HepG2 (cell line): ENCODE results near the gene MYCBP2. TPM values are rescaled to one million over a fixed set of nuclear protein-coding genes. Genes with fewer than 3 reads are reported as not detected.

Experiments used
- ATF4 ChIP-seq, 2 experiments: fragments of 450-650 bp in 1 of 2; sonication (generic) in 1 of 2; formaldehyde crosslinking; IDR thresholded peaks; 2 replicates each; pipeline versions ENCODE4 v1.5.0 to v1.8.0; 2020 to 2022; ENCODE audit warnings: mild to moderate bottlenecking in 1 of 2, missing genetic modification reagents in 1 of 2
- BRD4 ChIP-seq: sonication (generic); formaldehyde crosslinking; IDR thresholded peaks from 2 replicates; pipeline ENCODE4 v1.4.0; 2020; ENCODE audit warnings: missing genetic modification reagents
- CEBPG ChIP-seq: IDR thresholded peaks from 2 replicates; pipeline ENCODE4 v1.6.1; 2016
- GLMP ChIP-seq: sonication (generic); formaldehyde crosslinking; IDR thresholded peaks from 2 replicates; pipeline ENCODE4 v1.9.0; 2021; ENCODE audit warnings: missing genetic modification reagents, mild to moderate bottlenecking, borderline replicate concordance
- HMGXB3 ChIP-seq: sonication (generic); formaldehyde crosslinking; IDR thresholded peaks from 2 replicates; pipeline ENCODE4 v1.4.0; 2020; ENCODE audit warnings: missing genetic modification reagents, borderline replicate concordance
- PBX2 ChIP-seq: IDR thresholded peaks from 2 replicates; pipeline ENCODE4 v1.6.1; 2016; ENCODE audit warnings: control low read depth
- PLRG1 ChIP-seq: fragments of 450-650 bp; conservative IDR thresholded peaks from 2 replicates; pipeline ENCODE4 v1.6.1; 2016
- ZBTB26 ChIP-seq: IDR thresholded peaks from 2 replicates; pipeline ENCODE4 v1.6.1; 2016; ENCODE audit warnings: missing compliant biosample characterization, missing genetic modification reagents, borderline replicate concordance
- ZBTB8A ChIP-seq: sonication (generic); formaldehyde crosslinking; IDR thresholded peaks from 2 replicates; pipeline ENCODE4 v1.4.0; 2020; ENCODE audit warnings: mild to moderate bottlenecking, low read depth, missing genetic modification reagents, borderline replicate concordance
- ZFY ChIP-seq: sonication (generic); formaldehyde crosslinking; IDR thresholded peaks from 2 replicates; pipeline ENCODE4 v1.4.0; 2020; ENCODE audit warnings: missing genetic modification reagents
- ZNF260 ChIP-seq: sonication (generic); formaldehyde crosslinking; IDR thresholded peaks from 2 replicates; pipeline ENCODE4 v1.4.0; 2020; ENCODE audit warnings: missing genetic modification reagents, low read depth, mild to moderate bottlenecking, borderline replicate concordance
- ZNF512B ChIP-seq: sonication (generic); formaldehyde crosslinking; IDR thresholded peaks from 2 replicates; pipeline ENCODE4 v1.5.1; 2020; ENCODE audit warnings: missing genetic modification reagents, mild to moderate bottlenecking, borderline replicate concordance
- ZNF879 ChIP-seq: sonication (generic); formaldehyde crosslinking; IDR thresholded peaks from 2 replicates; pipeline ENCODE4 v1.8.1; 2023; ENCODE audit warnings: missing genetic modification reagents
- polyA plus RNA-seq, 8 experiments: library from polyadenylated mRNA; depleted of rRNA in 3 of 8; stranded (reverse) in 7 of 8; unstranded in 1 of 8; fragments of >200 nt; fragmentation: Illumina TruSeq in 4 of 8; extraction: Trizol in 4 of 8; gene quantifications; 2 replicates each; pipeline versions ENCODE4 v1.2.1 to v1.2.3, GENCODE V29; 2011 to 2016; ENCODE audit warnings: low read depth in 4 of 8, missing spikeins in 1 of 8, mixed read lengths in 1 of 8; ENCODE audit not compliant: insufficient read depth in 1 of 8
- total RNA-seq, 5 experiments: library from RNA; depleted of rRNA; stranded (reverse); fragments of >200 nt; fragmentation: Illumina TruSeq; extraction: Trizol; gene quantifications; 2 replicates each; pipeline ENCODE4 v1.2.3, GENCODE V29; 2016; ENCODE audit warnings: low read depth in 1 of 5
- TF ChIP-seq, protein P1 (sequence below): sonication (generic); formaldehyde crosslinking; IDR thresholded peaks from 2 replicates; pipeline ENCODE4 v1.4.0; 2020; ENCODE audit warnings: missing genetic modification reagents

MYCBP2 gene
- total and polyA plus RNA-seq, 2 of the 13 experiments (the other 11 are each of a cell fraction or from before 2014, with no cell fraction given) = 16.3 to 35.3 TPM

DNA sequence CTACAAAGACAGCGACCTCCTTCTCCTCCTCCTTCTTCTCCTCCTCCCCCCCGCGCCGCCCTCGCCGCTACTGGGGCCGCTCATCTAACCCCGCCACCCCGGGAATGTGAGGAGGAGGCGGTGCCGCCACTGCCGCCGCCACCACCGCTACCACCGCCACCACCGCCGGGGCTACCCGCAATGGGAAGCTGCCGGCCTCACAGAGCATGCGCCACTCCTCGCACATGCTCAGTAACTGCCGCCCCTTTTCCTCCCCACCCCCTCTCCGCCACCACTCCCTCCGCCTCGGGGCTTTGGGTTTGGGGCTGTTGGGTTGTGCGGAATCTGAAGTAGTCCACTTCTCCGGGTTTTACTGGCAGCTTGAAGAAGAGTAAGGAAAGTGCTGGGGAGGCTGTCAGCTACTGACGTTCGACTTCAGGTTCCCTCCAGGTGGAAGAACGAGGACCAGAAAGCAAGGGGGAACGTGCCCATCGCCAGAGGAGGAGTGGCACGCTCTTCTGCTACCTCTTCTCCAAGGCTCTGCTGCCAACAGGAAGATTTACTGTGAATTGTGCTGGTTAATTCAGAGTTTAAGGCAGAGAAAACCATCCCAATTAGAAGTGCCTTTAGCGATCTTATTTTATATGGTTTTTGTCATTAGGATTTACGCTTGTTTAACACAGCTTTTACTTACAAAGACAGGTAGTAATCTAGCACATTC, at the start of gene MYCBP2 (continued):
- TF ChIP-seq HMGXB3 = peak; percentile 84
- no peak for TF ChIP-seq BRD4 (CRISPR knock-in tag)
- no peak for TF ChIP-seq ZNF260 (CRISPR knock-in tag)
- no peak for TF ChIP-seq ZNF879
- no peak for TF ChIP-seq ZBTB8A (CRISPR knock-in tag)
- TF ChIP-seq PLRG1 = no peak
- TF ChIP-seq ATF4 (CRISPR knock-in tag; IDR thresholded peaks at IDR 0.05) = peak in 1 of 2 experiments; percentile 45; a peak in 1 of 4 replicates
- no peak for TF ChIP-seq ZNF512B (CRISPR knock-in tag)
- peak; percentile 67; the same call in 1 of the 2 replicates for TF ChIP-seq ZBTB26 (CRISPR knock-in tag)
- TF ChIP-seq, protein P1, sequence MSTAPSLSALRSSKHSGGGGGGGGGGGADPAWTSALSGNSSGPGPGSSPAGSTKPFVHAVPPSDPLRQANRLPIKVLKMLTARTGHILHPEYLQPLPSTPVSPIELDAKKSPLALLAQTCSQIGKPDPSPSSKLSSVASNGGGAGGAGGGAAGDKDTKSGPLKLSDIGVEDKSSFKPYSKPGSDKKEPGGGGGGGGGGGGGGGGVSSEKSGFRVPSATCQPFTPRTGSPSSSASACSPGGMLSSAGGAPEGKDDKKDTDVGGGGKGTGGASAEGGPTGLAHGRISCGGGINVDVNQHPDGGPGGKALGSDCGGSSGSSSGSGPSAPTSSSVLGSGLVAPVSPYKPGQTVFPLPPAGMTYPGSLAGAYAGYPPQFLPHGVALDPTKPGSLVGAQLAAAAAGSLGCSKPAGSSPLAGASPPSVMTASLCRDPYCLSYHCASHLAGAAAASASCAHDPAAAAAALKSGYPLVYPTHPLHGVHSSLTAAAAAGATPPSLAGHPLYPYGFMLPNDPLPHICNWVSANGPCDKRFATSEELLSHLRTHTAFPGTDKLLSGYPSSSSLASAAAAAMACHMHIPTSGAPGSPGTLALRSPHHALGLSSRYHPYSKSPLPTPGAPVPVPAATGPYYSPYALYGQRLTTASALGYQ (CRISPR knock-in tag) = no peak
- TF ChIP-seq ZFY (CRISPR knock-in tag) = no peak; the same call in 1 of the 2 replicates
- TF ChIP-seq CEBPG (CRISPR knock-in tag) = peak; percentile 48; the same call in 1 of the 2 replicates
- no peak for TF ChIP-seq GLMP (CRISPR knock-in tag)
- no peak for TF ChIP-seq PBX2
